HepG2 (cell line): Measurements from ENCODE around the gene FIBP. TPM values are rescaled to one million over a fixed set of nuclear protein-coding genes. Genes with fewer than 3 reads are reported as not detected.

Source experiments
- BCL6 ChIP-seq: IDR thresholded peaks from 2 replicates; pipeline ENCODE4 v1.6.1; 2016; ENCODE audit warnings: missing genetic modification reagents, missing compliant biosample characterization
- EP300 ChIP-seq, 3 experiments: sonication (generic) in 1 of 3; formaldehyde crosslinking in 1 of 3; IDR thresholded peaks; 2 replicates each; pipeline versions ENCODE4 v1.5.1 to v1.6.1; 2011 to 2020; ENCODE audit warnings: low read depth in 2 of 3, low read length in 2 of 3, borderline replicate concordance in 1 of 3, improper control_type of control experiment in 1 of 3, mild to moderate bottlenecking in 1 of 3, missing genetic modification reagents in 1 of 3, moderate library complexity in 1 of 3
- FOXP4 ChIP-seq: sonication (generic); formaldehyde crosslinking; IDR thresholded peaks from 2 replicates; pipeline ENCODE4 v1.4.0; 2020; ENCODE audit warnings: missing genetic modification reagents
- GABPA ChIP-seq, 2 experiments: IDR thresholded peaks; 2 replicates each; pipeline ENCODE4 v1.6.1; 2011 to 2016; ENCODE audit warnings: low read depth in 2 of 2, low read length in 1 of 2, missing biosample characterization in 1 of 2, missing genetic modification characterization in 1 of 2
- HDAC1 ChIP-seq: sonication (generic); formaldehyde crosslinking; IDR thresholded peaks from 2 replicates; pipeline ENCODE4 v1.5.1; 2020; ENCODE audit warnings: mild to moderate bottlenecking, missing genetic modification reagents
- HNF4G ChIP-seq, 2 experiments: sonication (generic) in 1 of 2; formaldehyde crosslinking in 1 of 2; IDR thresholded peaks; 2 replicates each; pipeline versions ENCODE4 v1.4.0 to v1.6.1; 2011 to 2020; ENCODE audit warnings: borderline replicate concordance in 2 of 2, low read depth in 2 of 2, mild to moderate bottlenecking in 2 of 2, low read length in 1 of 2, missing genetic modification reagents in 1 of 2, moderate library complexity in 1 of 2
- KAT7 ChIP-seq: IDR thresholded peaks from 2 replicates; pipeline ENCODE4 v1.6.1; 2018; ENCODE audit warnings: borderline replicate concordance, missing compliant biosample characterization
- NAIF1 ChIP-seq: sonication (generic); formaldehyde crosslinking; IDR thresholded peaks from 2 replicates; pipeline ENCODE4 v1.5.0; 2020; ENCODE audit warnings: mild to moderate bottlenecking, missing genetic modification reagents, borderline replicate concordance
- NR2F1 ChIP-seq, 2 experiments: fragments of 450-650 bp in 1 of 2; formaldehyde crosslinking in 1 of 2; IDR thresholded peaks; 2 replicates each; pipeline versions ENCODE4 v1.5.0 to v1.6.1; 2016 to 2020; ENCODE audit warnings: mild to moderate bottlenecking in 1 of 2, missing compliant biosample characterization in 1 of 2, missing genetic modification reagents in 1 of 2, moderate library complexity in 1 of 2
- NR2F2 ChIP-seq: IDR thresholded peaks from 2 replicates; pipeline ENCODE4 v1.6.1; 2012; ENCODE audit warnings: low read depth, inconsistent platforms, borderline replicate concordance
- RXRB ChIP-seq: IDR thresholded peaks from 2 replicates; pipeline ENCODE4 v1.6.1; 2016; ENCODE audit warnings: borderline replicate concordance, missing genetic modification reagents, missing compliant biosample characterization
- TFAP4 ChIP-seq: sonication (generic); IDR thresholded peaks from 2 replicates; pipeline ENCODE4 v1.6.1; 2016; ENCODE audit warnings: low read depth, borderline replicate concordance
- YEATS4 ChIP-seq: sonication (generic); formaldehyde crosslinking; IDR thresholded peaks from 2 replicates; pipeline ENCODE4 v1.4.0; 2020; ENCODE audit warnings: missing genetic modification reagents, borderline replicate concordance
- ZNF224 ChIP-seq: sonication (generic); formaldehyde crosslinking; IDR thresholded peaks from 2 replicates; pipeline ENCODE4 v1.5.0; 2020; ENCODE audit warnings: mild to moderate bottlenecking, missing genetic modification reagents
- ZNF691 ChIP-seq: sonication (generic); formaldehyde crosslinking; IDR thresholded peaks from 2 replicates; pipeline ENCODE4 v1.4.0; 2020; ENCODE audit warnings: missing genetic modification reagents, low read depth, mild to moderate bottlenecking, borderline replicate concordance
- polyA plus RNA-seq, 8 experiments: library from polyadenylated mRNA; depleted of rRNA in 3 of 8; stranded (reverse) in 7 of 8; unstranded in 1 of 8; fragments of >200 nt; fragmentation: Illumina TruSeq in 4 of 8; extraction: Trizol in 4 of 8; gene quantifications; 2 replicates each; pipeline versions ENCODE4 v1.2.1 to v1.2.3, GENCODE V29; 2011 to 2016; ENCODE audit warnings: low read depth in 4 of 8, missing spikeins in 1 of 8, mixed read lengths in 1 of 8; ENCODE audit not compliant: insufficient read depth in 1 of 8
- total RNA-seq, 5 experiments: library from RNA; depleted of rRNA; stranded (reverse); fragments of >200 nt; fragmentation: Illumina TruSeq; extraction: Trizol; gene quantifications; 2 replicates each; pipeline ENCODE4 v1.2.3, GENCODE V29; 2016; ENCODE audit warnings: low read depth in 1 of 5
- TF ChIP-seq, protein P1 (sequence below): sonication (generic); formaldehyde crosslinking; IDR thresholded peaks from 2 replicates; pipeline ENCODE4 v1.4.0; 2020; ENCODE audit warnings: low read depth, mild to moderate bottlenecking, missing genetic modification reagents
- TF ChIP-seq, protein P2 (sequence below): sonication (generic); formaldehyde crosslinking; IDR thresholded peaks from 2 replicates; pipeline ENCODE4 v1.4.0; 2020; ENCODE audit warnings: mild to moderate bottlenecking, low read depth, missing genetic modification reagents
- TF ChIP-seq, protein P3 (sequence below): sonication (generic); formaldehyde crosslinking; IDR thresholded peaks from 2 replicates; pipeline ENCODE4 v1.4.0; 2020; ENCODE audit warnings: missing genetic modification reagents

FIBP gene
- total and polyA plus RNA-seq, 2 of the 13 experiments (the other 11 are each of a cell fraction or from before 2014, with no cell fraction given), result 42.9 to 62.1 TPM

- TF ChIP-seq NR2F1 (CRISPR knock-in tag; IDR thresholded peaks at IDR 0.05) (0 out of 4 replicates have a peak, but pooled peaks of 1 of the 2 experiments have one; percentile 39), GABPA (IDR thresholded peaks at IDR 0.05; ENCODE audit: low read depth, low read length) (no peak), GABPA (CRISPR knock-in tag; IDR thresholded peaks at IDR 0.05; ENCODE audit: low read depth) (0 out of 2 replicates have a peak, but pooled peaks have one; percentile 32), TFAP4 (peak; percentile 32; the same call in 1 of the 2 replicates), RXRB (CRISPR knock-in tag) (peak; percentile 85), KAT7 (CRISPR knock-in tag) (no peak), ZNF224 (CRISPR knock-in tag) (no peak), YEATS4 (CRISPR knock-in tag) (peak; percentile 45; the same call in 1 of the 2 replicates), HDAC1 (CRISPR knock-in tag) (peak; percentile 51), EP300 (IDR thresholded peaks at IDR 0.05; ENCODE audit: low read depth in 2 of 2, low read length in 2 of 2) (peak in 1 of 2 experiments; percentile 12; a peak in 1 of 4 replicates), EP300 (CRISPR knock-in tag; IDR thresholded peaks at IDR 0.05; ENCODE audit: borderline replicate concordance) (no peak), BCL6 (peak; percentile 92), HNF4G (IDR thresholded peaks at IDR 0.05; ENCODE audit: borderline replicate concordance, low read depth, low read length) (peak; percentile 53; the same call in 1 of the 2 replicates), HNF4G (CRISPR knock-in tag; IDR thresholded peaks at IDR 0.05; ENCODE audit: borderline replicate concordance, low read depth) (no peak), ZNF691 (CRISPR knock-in tag) (0 out of 2 replicates have a peak, but pooled peaks have one; percentile 32), FOXP4 (CRISPR knock-in tag) (0 out of 2 replicates have a peak, but pooled peaks have one; percentile 31), NAIF1 (CRISPR knock-in tag) (no peak), NR2F2 (peak; percentile 69)
- TF ChIP-seq, protein P1, sequence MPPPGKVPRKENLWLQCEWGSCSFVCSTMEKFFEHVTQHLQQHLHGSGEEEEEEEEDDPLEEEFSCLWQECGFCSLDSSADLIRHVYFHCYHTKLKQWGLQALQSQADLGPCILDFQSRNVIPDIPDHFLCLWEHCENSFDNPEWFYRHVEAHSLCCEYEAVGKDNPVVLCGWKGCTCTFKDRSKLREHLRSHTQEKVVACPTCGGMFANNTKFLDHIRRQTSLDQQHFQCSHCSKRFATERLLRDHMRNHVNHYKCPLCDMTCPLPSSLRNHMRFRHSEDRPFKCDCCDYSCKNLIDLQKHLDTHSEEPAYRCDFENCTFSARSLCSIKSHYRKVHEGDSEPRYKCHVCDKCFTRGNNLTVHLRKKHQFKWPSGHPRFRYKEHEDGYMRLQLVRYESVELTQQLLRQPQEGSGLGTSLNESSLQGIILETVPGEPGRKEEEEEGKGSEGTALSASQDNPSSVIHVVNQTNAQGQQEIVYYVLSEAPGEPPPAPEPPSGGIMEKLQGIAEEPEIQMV (CRISPR knock-in tag), result no peak
- TF ChIP-seq, protein P2, sequence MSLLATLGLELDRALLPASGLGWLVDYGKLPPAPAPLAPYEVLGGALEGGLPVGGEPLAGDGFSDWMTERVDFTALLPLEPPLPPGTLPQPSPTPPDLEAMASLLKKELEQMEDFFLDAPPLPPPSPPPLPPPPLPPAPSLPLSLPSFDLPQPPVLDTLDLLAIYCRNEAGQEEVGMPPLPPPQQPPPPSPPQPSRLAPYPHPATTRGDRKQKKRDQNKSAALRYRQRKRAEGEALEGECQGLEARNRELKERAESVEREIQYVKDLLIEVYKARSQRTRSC (CRISPR knock-in tag), result no peak
- TF ChIP-seq, protein P3, sequence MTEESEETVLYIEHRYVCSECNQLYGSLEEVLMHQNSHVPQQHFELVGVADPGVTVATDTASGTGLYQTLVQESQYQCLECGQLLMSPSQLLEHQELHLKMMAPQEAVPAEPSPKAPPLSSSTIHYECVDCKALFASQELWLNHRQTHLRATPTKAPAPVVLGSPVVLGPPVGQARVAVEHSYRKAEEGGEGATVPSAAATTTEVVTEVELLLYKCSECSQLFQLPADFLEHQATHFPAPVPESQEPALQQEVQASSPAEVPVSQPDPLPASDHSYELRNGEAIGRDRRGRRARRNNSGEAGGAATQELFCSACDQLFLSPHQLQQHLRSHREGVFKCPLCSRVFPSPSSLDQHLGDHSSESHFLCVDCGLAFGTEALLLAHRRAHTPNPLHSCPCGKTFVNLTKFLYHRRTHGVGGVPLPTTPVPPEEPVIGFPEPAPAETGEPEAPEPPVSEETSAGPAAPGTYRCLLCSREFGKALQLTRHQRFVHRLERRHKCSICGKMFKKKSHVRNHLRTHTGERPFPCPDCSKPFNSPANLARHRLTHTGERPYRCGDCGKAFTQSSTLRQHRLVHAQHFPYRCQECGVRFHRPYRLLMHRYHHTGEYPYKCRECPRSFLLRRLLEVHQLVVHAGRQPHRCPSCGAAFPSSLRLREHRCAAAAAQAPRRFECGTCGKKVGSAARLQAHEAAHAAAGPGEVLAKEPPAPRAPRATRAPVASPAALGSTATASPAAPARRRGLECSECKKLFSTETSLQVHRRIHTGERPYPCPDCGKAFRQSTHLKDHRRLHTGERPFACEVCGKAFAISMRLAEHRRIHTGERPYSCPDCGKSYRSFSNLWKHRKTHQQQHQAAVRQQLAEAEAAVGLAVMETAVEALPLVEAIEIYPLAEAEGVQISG (CRISPR knock-in tag), result peak; percentile 53; the same call in 1 of the 2 replicates
These were observed 34.1 kb downstream of the FIBP start (continued) for GRCh38 chr11:65854161-65854592.
